HG03342 (cell line): ENCODE results near the gene TRDN.
"Not testable (repeated sequence)": the region's sequence is repeated elsewhere in the genome, so short reads cannot be mapped to it uniquely, and the experiment has no call there.

Experiments used
- ATAC-seq: cut with Tn5 transposase; IDR thresholded peaks from one replicate; pipeline ENCODE4 v1.9.1; 2021; ENCODE audit warnings: mild to moderate bottlenecking, moderate library complexity; ENCODE audit not compliant: unreplicated experiment

TRDN gene

GRCh38 chr6:123632641-123633040 lies 4.1 kb downstream of the TRDN start:
- no peak for ATAC-seq

- no peak for ATAC-seq
Observed at GRCh38 chr6:123629258-123629941, 7.3 kb downstream of the TRDN start.

- no peak for ATAC-seq
Observed at GRCh38 chr6:123625696-123626095, 11.1 kb downstream of the TRDN start.

- ATAC-seq: no peak
Observed at GRCh38 chr6:123622780-123623179, 14.0 kb downstream of the TRDN start.

- ATAC-seq: no peak
Observed at GRCh38 chr6:123619156-123619555, 17.6 kb downstream of the TRDN start.

- ATAC-seq: no peak
Observed at GRCh38 chr6:123616942-123617341, 19.8 kb downstream of the TRDN start.

GRCh38 chr6:123616016-123616415 lies 20.7 kb downstream of the TRDN start:
- ATAC-seq: no peak

- no peak for ATAC-seq
Observed at GRCh38 chr6:123610779-123611178, 26.0 kb downstream of the TRDN start.

GRCh38 chr6:123604067-123604466 lies 32.7 kb downstream of the TRDN start:
- ATAC-seq: no peak

- peak; percentile 72 for ATAC-seq
Observed at GRCh38 chr6:123598011-123598410, 38.7 kb downstream of the TRDN start.

- ATAC-seq: no peak
Observed at GRCh38 chr6:123594776-123595175, 42.0 kb downstream of the TRDN start.

- ATAC-seq: no peak
Observed at GRCh38 chr6:123592426-123592825, 44.3 kb downstream of the TRDN start.

- ATAC-seq: no peak
Observed at GRCh38 chr6:123589973-123590372, 46.8 kb downstream of the TRDN start.

GRCh38 chr6:123589317-123589716 lies 47.4 kb downstream of the TRDN start:
- ATAC-seq: no peak

GRCh38 chr6:123588546-123588895 lies 48.2 kb downstream of the TRDN start:
- no peak for ATAC-seq

- ATAC-seq: no peak
Observed at GRCh38 chr6:123587838-123588545, 48.8 kb downstream of the TRDN start.

GRCh38 chr6:123587407-123587806 lies 49.3 kb downstream of the TRDN start:
- ATAC-seq: not testable (repeated sequence)

- ATAC-seq: no peak
Observed at GRCh38 chr6:123580331-123580730, 56.4 kb downstream of the TRDN start.

GRCh38 chr6:123575188-123575587 lies 61.6 kb downstream of the TRDN start:
- ATAC-seq: no peak

GRCh38 chr6:123570813-123571684 lies 65.7 kb downstream of the TRDN start:
- no peak for ATAC-seq

- ATAC-seq: no peak
Observed at GRCh38 chr6:123569575-123569974, 67.2 kb downstream of the TRDN start.

- ATAC-seq: no peak
Observed at GRCh38 chr6:123565529-123565928, 71.2 kb downstream of the TRDN start.
